MV-4-11 (cell line): ENCODE data around the gene SEC61A1.
A peak's percentile ranks its signal among the peaks of the same experiment; 100 is the strongest.

Experiments used
- DNase-seq: peaks from one replicate; lab custom pipeline; 2025; lab: John Stamatoyannopoulos, UW

SEC61A1 gene

DNA sequence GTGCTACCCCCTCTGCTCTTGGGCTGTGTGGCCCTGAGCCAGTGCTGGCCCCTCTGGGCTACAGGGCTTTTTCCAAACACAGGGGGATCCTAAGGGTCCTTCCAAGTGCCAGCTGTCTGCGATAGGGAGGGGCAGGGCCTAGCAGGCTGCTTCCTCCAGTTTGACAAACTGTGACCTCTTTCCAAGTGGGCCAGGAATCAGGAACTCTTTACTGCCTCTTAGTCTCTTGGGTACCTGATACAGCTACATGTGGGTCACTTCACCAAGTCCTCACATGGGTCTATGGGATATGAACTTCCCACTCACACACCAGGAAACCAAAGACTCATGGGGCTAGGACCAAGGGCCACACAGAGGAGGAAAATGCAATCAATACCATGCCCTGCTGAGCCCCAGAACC is 25.4 kb downstream of the SEC61A1 start:
- DNase-seq = no peak

DNA sequence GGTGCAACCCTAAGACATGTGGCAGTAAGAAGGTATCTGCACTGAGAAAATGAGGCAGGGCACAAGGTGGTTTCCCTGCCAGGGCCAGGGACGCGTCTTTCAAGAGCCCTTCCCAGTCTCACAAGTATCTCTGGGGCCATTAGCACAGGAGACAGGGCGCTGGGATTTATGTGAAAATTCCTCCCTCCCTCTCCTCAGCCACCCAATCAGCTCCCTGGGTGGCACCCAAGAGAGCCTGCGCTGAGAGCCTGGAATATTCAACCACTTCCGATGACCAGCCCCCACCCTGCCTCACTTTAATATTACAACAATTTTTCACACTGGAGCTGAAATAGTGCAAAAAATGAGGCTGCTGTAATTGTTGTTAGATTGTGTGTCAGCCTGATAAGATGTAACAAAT is 26.1 kb downstream of the SEC61A1 start:
- no peak for DNase-seq

DNA sequence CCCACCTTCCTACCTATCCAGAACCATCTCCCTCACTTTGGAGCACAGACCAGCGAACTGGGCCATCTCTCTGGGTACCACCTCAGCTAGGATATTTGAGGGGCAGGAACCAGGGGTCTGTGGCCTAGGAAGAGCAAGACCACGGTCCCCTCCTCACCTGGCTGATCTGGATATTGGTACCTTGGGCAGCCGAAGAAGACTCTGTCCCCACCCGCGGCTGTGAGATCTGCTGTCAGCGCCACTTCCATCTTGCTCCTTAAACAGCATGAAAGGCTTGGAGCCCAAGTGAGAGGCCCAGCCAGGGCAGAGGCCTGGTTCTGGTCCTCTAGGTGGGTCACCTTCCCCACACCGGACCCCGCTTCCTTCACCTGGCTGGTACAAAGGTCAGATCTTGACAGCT is 26.6 kb downstream of the SEC61A1 start:
- DNase-seq = no peak

DNA sequence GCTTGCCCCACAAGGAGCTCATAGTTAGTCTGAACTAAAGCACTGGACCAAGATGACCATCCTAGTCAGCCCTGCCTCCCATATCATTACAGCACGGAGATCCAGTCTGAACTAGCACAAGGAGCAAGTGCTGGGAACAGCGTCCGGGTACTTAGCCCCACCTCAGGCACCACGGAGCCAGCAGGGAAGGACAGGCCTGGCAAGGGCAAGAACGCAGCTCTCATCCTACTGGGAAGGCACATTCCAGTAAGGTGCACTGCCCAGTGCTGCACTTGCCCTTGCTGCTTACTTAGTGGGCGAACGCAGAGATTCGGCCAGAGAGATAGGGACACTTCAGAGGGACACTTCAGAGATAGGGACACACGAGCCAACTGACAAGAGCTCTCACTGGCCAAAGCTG is 27.6 kb downstream of the SEC61A1 start:
- DNase-seq = no peak

DNA sequence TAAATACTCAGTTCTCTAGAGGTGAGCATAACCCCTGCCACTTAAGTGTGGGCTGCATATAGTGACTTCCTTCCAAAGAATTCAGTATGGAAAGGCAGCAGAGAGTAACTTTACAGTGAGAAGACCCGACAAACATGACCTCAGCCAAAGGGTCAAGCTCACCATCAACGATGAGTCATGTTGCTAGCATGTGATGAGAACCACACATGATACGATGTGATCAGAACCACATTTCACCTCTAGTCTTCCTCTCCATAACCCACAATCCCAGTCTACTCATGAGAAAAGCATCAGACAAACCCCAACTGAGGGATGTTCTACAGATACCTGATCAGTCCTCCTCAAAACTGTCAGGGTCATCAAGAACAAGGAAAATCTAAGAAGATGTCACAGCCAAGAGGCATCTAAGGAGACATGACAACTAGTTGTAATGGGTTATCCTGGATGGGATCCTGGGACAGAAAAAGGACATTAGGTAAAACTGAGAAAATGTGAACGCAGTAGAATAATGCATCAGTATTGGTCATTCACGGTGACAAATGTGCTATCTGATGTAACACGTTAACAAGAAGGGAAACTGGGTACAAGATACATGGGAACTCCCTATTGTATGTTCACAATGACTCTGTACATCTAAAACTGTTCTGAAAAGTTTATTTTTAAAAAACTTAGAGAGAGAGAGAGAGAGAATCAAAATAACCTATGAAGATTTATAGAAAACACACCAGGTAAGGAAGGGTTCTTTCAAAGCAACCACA is 28.3 kb downstream of the SEC61A1 start:
- peak; percentile 54 for DNase-seq

DNA sequence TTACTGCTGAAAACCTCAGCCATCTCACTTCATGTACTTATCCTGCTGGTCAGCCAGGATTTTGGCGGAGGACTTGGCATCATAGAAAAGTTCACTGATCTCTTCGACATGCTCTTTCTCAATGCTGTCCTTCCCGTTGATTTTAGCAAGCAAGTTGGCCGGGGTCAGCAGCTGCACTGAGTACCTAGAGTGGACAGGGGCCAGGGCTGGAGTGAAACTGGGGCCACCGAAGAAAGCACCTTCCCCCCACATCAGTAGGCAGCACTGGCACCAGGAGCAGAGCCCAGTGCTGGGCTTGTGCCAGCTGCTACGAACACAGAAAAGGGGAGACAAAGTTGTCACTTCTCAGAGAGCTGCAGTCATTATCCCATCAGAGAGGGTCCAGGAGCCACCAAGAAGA is 29.0 kb downstream of the SEC61A1 start:
- DNase-seq = no peak

DNA sequence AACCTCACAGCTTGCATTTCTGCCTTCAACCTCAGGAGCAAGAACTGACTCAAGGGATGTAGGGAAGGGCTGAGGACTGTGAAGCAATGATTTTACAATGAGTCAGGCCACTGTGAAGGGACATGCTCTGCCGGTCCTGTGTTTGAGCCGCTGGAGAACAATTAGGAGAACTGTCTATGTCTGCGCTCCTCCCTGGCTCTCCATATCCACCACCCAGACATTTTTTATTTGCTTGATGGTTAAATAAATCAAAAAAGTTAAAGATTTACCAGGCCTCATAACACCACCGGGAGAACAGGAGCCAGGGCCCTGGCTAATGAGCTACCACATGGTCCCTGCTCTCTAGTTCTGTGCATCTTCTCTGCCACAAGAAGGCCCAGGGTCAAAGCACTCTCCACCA is 29.6 kb downstream of the SEC61A1 start:
- no peak for DNase-seq

DNA sequence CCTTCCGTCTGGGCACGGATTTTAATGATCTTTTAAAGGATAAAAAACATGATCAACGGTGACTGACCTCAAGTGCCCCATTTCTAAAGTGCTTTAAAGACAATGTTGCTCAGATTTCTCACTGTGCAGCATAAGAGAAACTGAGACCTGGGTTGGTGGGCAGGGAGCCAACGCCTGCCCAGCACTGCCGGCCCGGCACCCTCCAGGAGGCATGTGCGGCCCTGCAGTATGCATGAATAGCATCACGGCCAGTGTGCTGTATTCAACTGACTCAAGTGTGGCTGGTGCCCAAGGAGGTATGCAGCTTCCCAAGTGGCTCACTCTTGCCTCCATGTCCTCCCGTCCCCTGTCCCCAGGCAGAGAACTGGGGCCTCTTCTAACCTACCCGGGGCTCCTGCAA is 30.3 kb downstream of the SEC61A1 start:
- DNase-seq = no peak

DNA sequence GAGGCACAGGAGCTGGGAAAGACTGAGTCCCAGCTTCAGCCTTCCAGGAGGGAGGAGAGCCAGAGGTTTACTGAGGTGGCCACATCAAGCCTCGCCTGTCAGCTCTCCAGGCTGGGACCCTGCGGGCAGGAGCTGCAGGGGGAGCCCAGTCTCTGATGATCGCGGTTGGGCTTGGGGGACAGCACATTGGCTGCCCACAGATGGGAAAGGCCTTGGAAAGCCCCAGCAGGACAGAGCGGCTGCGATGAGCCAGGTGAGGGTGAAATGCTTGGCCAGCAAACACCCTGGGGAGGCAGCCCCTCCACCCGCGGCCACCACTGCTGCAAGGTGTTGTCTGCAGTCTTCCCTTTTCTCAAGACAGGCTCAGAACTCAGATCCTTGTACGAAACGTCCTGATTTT is 31.2 kb downstream of the SEC61A1 start:
- no peak for DNase-seq

DNA sequence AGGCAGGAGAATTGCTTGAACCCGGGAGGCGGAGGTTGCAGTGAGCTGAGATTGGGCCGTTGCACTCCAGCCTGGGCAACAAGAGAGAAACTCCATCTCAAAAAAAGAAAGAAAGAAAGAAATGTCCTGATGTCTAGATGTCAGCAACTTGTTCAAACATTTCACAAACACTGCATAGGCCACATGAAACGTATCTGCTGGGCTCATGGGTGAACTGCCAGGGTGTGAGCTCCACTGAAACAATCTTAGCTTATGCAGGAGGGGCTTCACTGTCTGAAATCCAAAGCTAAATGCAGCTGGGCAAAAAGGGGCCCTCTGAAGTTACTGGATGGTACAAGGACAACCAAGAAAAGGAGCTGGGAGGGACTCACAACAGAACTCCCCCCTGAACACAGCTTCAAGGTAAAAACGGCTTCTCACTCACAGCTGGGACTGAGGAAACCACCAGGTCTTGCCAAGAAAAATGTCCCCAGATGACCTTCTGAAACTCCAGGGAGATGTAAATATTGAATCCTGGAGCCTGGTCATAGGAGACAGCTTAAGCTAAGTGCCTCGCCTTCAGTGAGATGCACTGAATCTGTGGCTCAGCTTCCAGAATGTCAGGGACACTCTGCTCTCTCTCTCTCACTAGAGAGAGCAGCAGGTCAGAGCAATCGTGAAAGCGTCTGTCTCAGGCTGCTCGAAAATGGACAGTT is 31.9 kb downstream of the SEC61A1 start:
- DNase-seq = no peak

DNA sequence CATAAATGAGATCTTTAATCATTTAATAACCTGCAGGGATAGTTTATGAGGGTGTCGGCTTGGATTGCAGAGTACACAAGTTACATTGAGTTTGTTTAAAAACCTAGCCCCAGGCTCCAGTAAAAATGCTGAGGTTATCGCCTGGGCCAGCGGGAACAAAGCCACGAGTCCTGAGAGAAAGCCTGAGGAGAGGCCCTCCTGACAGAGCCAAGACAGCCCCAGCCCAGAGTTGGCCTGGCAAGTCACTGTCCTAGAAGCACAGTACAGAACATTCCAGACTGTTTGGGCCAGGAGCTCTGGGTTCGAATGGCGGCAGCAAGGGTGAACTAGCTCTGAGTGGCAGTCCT is 32.4 kb downstream of the SEC61A1 start:
- no peak for DNase-seq

DNA sequence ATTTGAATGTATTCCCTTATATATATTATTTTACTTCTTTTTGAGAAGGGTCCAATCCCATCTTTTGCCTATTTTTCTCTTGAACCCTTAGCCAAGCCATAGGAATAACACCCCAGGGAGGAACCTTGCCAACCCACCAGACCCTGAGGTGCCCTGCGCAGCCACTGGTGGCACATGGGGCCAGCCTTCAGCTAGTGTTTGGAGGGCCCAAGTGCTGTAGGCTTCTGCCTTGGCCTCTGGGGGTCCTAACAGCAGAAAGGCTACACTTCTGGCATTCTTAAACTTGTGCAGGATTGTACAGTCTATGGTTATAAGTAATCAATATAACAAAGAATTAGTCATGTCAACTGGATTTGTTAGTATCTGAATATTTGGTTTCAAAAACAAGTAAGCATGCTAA is 36.9 kb downstream of the SEC61A1 start:
- no peak for DNase-seq

DNA sequence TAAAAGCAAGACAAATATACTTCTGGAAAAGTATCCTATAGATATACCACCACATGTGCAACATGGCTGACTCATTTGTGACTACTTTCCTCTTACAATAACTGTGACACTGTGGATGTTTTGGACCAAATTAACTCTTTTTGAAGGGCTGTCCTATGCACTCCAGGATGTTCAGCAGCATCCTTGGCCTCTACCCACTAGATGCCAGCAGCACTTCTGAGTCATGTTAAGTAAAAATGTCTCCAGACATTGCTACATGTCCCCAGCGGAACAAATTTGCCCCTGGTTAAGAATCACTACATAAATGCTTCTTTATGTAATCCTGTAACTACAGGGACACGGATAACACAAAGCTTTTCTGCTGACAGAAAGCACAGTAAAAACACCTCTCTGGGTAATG is 39.3 kb downstream of the SEC61A1 start:
- no peak for DNase-seq

DNA sequence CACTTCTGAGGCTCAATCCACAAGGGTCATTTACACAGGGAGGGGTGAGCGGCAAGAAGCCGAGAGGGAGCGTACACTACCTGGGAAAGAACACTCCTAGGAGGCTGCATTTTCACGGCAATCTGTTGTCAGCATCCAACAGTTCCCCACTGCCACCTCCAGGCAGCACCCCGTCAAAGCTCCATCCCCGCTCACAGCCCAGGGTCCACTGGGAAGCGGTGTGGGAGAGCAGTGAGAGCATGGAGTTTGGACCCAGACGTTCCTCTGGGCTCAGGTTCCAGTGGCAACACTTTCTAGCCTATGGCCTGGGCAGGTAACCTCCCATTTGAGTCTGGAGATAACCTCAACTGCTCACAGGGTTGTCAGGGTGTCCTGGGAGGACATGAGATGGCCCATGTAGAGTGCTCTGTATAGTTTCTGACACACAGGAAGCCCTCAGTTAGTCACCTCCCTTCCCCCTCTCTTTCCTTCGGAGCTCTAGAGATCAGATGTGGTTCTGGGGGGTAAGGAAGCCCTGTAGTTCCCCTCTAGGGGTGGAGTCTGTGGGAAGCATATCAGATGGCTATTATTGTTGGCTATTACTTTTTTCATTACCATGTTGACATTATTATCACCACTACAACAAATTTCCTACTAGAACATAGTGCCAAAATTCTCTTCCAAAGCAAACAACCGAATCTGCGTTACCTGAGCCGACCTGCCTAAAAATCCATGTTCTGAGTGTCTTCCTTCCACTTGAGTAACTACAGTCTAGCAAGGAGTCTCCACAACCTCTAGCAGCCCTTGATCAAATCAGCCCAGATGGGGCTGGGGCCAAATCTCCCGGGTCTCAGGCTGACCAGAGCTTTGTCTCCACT is 42.3 kb downstream of the SEC61A1 start:
- DNase-seq = peak; percentile 20

DNA sequence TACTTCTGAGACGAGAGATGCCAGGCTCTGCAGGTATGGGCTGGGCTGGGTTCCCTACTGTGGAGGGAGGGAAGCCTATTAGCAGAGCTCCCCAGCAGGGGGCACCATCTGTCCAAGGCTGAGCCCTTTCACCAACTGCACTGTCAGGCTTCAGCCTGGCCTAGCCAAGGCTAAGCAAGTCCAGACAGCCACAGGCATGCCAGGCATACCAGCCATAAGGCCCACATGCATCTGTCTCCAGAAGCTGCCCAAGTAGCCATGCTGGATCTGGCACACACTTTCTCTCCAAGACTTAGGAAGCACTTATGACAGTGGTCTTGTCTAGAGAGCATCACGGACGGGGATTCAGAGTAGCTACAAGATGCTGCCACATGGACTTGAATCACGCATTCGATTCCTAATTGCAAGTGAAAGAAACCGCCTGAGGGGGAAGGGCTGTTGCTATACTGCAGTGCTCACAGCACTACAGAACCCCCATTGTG is 43.0 kb downstream of the SEC61A1 start:
- DNase-seq = peak; percentile 47

DNA sequence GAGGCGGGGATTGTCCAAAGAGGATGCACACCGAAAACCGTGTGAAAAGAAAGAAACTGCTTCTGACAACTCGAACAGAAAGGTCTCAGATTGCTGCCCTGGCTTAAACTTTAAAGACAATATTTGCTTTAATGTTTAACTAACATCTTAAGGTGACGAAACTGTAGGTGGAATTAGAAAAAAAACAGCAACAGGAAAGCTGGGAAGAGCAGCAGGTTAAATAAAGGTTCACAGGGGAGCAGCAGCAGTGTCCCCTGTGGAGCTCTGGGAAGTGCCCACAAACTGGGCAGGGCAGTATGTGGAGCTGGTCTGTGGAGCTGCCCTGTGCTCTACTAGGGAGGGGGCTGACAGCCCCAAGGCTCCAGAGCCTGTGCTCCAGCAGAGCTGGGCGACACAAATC is 46.0 kb downstream of the SEC61A1 start:
- DNase-seq = no peak

DNA sequence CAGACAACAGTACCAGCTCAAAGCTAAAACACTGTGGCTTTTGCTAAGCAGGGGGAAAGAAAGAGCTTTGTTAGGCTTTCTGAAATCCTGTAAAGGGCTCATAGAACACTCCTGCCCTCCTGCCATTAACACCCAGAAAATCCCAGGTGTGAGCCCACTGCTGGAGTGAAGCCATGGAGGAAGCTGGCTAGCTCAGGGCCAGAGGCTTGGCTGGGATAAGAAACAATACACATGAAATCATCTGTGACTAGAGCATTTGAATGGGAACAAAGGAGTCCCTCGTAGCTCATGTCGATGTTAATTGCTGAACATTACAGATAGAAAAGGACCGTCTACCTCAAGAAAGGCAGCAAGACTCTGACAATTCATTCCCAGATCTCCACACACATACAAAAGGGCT is 47.9 kb downstream of the SEC61A1 start:
- no peak for DNase-seq

DNA sequence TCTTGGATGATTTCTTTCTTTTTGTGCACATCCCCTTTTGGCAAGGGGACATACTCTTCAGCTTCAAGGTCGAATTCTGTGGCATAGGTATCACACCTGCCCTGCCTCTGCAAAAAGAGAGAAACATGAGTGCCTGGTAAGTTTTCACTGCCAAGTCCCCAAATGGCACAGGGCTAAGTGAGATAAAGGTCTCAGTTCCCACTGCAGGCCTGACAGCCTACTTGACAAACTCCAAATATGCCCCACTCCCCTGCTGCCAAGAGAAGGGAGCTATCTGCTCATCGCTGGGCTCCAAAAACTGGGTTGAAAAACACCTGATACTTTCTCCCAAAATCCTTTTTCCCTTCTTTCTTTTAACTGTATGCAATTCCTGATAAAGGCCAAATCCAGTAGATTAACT is 48.4 kb downstream of the SEC61A1 start:
- no peak for DNase-seq

DNA sequence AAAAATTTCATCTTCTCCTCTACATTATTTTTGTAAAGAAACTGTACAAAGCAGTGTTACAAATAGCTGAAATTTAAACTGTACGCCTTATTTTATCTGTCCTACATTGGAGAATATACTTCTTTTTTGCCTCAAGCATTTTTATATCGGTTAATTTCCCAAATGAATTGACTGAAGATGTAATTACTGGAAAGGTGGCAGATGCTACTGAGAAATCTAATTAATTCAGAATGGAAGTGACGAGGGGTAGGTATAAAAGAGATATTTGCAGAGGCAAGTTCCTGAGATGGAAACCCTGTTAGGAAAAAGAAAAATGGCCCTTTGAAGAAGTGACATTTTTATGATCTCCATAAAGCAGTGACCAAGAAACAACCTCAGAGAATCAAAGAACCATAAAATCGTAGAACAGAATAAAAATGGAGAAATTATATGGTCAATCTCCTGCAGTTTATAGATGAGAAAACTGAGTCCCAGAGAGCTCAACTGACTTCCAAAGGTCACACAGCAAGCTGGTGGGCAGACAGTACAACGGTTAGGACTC is 51.0 kb downstream of the SEC61A1 start:
- DNase-seq = no peak

DNA sequence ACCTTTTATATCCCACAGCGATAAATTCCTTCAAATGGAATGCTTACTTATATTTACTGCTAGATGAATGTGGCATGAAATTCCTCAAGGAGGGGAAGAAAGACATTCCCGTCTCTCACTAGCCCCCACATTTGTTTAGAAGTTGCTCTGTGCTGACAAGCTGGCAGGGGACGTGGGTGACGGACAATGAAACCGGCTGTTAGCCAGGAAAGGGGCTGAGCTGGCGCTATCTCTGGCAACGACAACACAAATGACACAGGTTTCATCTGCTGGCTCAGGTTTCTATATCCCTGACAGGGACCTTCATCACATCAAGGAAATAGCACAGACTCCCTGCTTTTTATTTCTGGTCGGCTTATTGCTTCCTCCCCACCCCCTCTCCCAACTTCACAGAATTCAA is 55.6 kb downstream of the SEC61A1 start:
- no peak for DNase-seq

DNA sequence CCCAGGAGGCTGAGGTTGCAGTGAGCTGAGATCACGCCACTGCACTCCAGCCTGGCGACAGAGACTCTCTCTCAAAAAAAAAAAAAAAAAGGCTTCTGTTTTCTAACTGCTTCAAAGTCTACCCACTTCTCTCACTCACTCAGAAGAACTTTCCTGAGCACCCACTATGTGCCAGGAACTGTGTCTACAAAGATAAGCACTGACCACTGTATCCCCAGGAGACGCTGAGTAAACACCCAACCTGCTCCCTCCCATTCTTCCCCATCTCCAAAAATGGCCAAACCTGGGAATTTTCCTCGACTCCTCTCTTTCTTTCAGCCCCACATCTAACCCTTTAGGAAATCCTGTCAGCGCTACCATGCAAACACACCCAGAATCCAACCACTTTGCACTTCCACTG is 58.9 kb downstream of the SEC61A1 start:
- no peak for DNase-seq

DNA sequence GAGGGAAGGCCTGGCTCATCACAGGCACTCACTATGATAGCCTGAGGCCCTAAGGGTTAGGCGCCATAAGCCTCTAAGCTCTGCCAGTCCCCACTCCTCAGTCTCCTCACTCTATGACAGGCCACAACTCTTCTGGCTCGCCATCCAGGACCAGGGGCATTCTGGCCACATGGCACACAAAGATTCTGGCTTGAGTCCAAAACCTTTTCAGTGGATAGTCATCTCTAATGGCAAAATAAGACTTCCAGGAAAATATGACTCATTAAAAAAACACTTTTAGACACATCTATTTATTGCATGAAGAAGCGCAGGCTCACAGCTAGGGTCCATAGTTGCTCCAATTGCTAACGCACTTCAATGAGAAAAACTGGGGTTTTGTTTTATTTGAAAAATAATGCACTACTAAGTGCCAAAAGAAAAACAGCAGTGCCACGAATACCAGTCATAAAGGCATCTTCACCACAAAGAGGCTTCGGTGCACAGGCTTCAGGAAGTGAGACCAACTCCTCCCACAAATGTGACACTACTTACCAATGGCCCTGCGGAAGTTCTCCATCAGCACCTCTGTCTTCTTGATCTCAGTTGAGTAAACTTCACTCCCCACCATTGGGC is 60.2 kb downstream of the SEC61A1 start:
- peak; percentile 87 for DNase-seq
